22Rv1 (cell line): Measurements from ENCODE around the gene BBIP1.

Source experiments
- H3K27ac ChIP-seq: fragments of 450-650 bp; 2 replicates; pipeline ENCODE4 v1.5.1; 2017
- CTCF ChIP-seq: fragments of 450-650 bp; IDR thresholded peaks from 2 replicates; pipeline ENCODE4 v1.5.1; 2017; ENCODE audit warnings: mild to moderate bottlenecking
- ZFX ChIP-seq: fragments of 450-650 bp; IDR thresholded peaks from 2 replicates; pipeline ENCODE4 v1.6.1; 2017; ENCODE audit warnings: antibody characterized with exemption, borderline replicate concordance

The BBIP1 gene

GRCh38 chr10:110962443-110962842 is 43.5 kb upstream of the BBIP1 start:
- TF ChIP-seq ZFX = no peak
- no peak for TF ChIP-seq CTCF
- H3K27ac ChIP-seq = no peak overlapping the region

- TF ChIP-seq CTCF (no peak), ZFX (no peak)
- no peak overlapping the region for H3K27ac ChIP-seq
These were observed 41.3 kb upstream of the BBIP1 start for GRCh38 chr10:110960333-110960712.

- no peak overlapping the region for H3K27ac ChIP-seq
- TF ChIP-seq CTCF = no peak
- no peak for TF ChIP-seq ZFX
These were observed 40.7 kb upstream of the BBIP1 start for GRCh38 chr10:110959379-110960332.

GRCh38 chr10:110957606-110958005 is 38.6 kb upstream of the BBIP1 start:
- H3K27ac ChIP-seq = no peak overlapping the region
- no peak for TF ChIP-seq ZFX
- TF ChIP-seq CTCF = no peak

GRCh38 chr10:110951381-110951780 is 32.4 kb upstream of the BBIP1 start:
- H3K27ac ChIP-seq = no peak overlapping the region
- TF ChIP-seq ZFX (no peak), CTCF (no peak)

- TF ChIP-seq ZFX = no peak
- TF ChIP-seq CTCF = no peak
These were observed 28.1 kb upstream of the BBIP1 start for GRCh38 chr10:110947061-110947595.

GRCh38 chr10:110946496-110946895 is 27.5 kb upstream of the BBIP1 start:
- TF ChIP-seq ZFX = no peak
- TF ChIP-seq CTCF = no peak
- H3K27ac ChIP-seq = no peak overlapping the region

More at GRCh38 chr10:110947061-110947595, 28.1 kb upstream of the BBIP1 start:
- no peak overlapping the region for H3K27ac ChIP-seq
